T47D (cell line): ENCODE results near the gene TPRN.
A peak's percentile ranks its signal among the peaks of the same experiment; 100 is the strongest.

Source experiments
- DNase-seq, 2 experiments: peaks; one replicate each; pipeline versions ENCODE4 v3.0.0 to v3.0.0-alpha.2; 2011 to 2012; ENCODE audit warnings: low read depth in 1 of 2, low spot score in 1 of 2
- JUND ChIP-seq: IDR thresholded peaks from 2 replicates; pipeline ENCODE4 v1.6.1; 2012; ENCODE audit warnings: low read depth
- in situ Hi-C: cut with HindIII; loops from 2 replicates; pipeline ENCODE4 v1.10.0; 2016; ENCODE audit warnings: low sequenced_read_pairs, low pct_unique_long_range_greater_than_20kb

TPRN gene

GRCh38 chr9:137192448-137192780, 8.1 kb downstream of the TPRN start:
- DNase-seq: no peak
- in situ Hi-C loops: no loop called here
- TF ChIP-seq JUND: no peak

- in situ Hi-C loops: no loop called here
- no peak for DNase-seq
- no peak for TF ChIP-seq JUND
These were observed 8.7 kb downstream of the TPRN start for GRCh38 chr9:137191691-137192447.

- in situ Hi-C loops: no loop called here
- TF ChIP-seq JUND: no peak
- no peak for DNase-seq
These were observed 9.3 kb downstream of the TPRN start for GRCh38 chr9:137191245-137191644.

- in situ Hi-C loops: no loop called here
- TF ChIP-seq JUND: no peak
- peak in 1 of 2 experiments; percentile 82 for DNase-seq
These were observed 10.2 kb downstream of the TPRN start for GRCh38 chr9:137190315-137190856.

- DNase-seq: no peak
- in situ Hi-C loops: no loop called here
- no peak for TF ChIP-seq JUND
These were observed 10.9 kb downstream of the TPRN start for GRCh38 chr9:137189297-137190295.

GRCh38 chr9:137188490-137189296, 11.8 kb downstream of the TPRN start, which contains the start of the genes ANAPC2 and SSNA1:
Gene ANAPC2, minus strand, starts transcription at chr9:137188560. Its CDS starts 28 bp downstream, at chr9:137188532.
Gene SSNA1, plus strand, starts transcription at chr9:137188676. Its CDS starts 51 bp downstream, at chr9:137188727.
- TF ChIP-seq JUND: no peak
- in situ Hi-C loops: no loop called here
- peak; percentile 79 to 98 for DNase-seq

- in situ Hi-C loops: no loop called here
- DNase-seq: no peak
- no peak for TF ChIP-seq JUND
These were observed 12.5 kb downstream of the TPRN start for GRCh38 chr9:137188086-137188489.

- no peak for TF ChIP-seq JUND
- in situ Hi-C loops: no loop called here
- DNase-seq: no peak
These were observed 13.2 kb downstream of the TPRN start for GRCh38 chr9:137187386-137187785.

- no peak for DNase-seq
- no peak for TF ChIP-seq JUND
- in situ Hi-C loops: no loop called here
These were observed 14.2 kb downstream of the TPRN start for GRCh38 chr9:137186385-137186784.

- DNase-seq: no peak
- in situ Hi-C loops: no loop called here
- TF ChIP-seq JUND: no peak
These were observed 14.6 kb downstream of the TPRN start for GRCh38 chr9:137185921-137186320.

GRCh38 chr9:137184881-137185660, 15.5 kb downstream of the TPRN start:
- in situ Hi-C loops: no loop called here
- DNase-seq: no peak
- no peak for TF ChIP-seq JUND
